ENCODE results near the gene LCLAT1. TPM values are rescaled to one million over a fixed set of nuclear protein-coding genes. Genes with fewer than 3 reads are reported as not detected.
A peak's percentile ranks its signal among the peaks of the same experiment; 100 is the strongest.

The LCLAT1 gene
- 8.5 TPM for polyA plus RNA-seq (ENCODE audit: insufficient read length)

DNA sequence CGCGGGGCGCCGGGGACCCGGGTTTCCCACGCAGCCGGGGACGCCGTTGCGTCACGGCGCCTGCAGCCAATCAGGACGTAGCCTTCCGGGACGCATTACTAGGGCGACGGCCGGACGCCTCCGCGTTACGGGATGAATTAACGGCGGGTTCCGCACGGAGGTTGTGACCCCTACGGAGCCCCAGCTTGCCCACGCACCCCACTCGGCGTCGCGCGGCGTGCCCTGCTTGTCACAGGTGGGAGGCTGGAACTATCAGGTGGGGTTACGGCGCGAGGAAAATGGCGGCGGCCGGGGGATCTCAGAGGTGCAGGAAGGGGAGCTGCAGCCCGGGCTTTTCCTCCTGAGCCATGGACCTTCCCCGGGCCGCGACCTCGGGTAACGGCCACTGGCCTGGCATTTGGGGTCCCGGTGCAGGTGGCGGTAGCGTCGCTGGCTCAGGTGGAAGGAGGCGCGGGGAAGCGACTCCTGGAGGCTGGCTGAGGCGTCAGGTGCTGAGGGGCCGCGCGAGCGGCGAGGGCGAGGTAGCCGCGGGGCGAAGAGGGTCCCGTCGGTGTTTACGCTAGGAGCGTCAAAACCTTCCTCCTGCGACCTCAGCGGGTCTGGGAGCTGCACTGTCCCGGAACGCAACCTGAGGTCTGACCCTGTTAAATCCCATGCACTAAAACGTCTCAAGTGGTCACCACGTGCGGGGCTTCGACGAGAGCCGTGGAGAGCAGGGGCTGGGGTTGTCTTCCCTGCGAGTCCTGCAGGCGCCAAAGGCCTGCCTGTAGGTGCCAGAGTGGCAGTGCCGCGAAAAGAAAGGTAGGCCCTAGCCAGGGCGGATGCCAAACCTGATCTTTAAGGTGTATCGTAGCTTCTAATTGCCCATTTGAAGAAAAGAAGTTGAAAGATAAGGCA lies at the start of gene LCLAT1:
Gene LCLAT1 (plus strand): TSS at position 98 of the 897 bp plus-strand sequence. CDS start 78,345 bp downstream, outside the sequence.
- peak; percentile 83 for DNase-seq

DNA sequence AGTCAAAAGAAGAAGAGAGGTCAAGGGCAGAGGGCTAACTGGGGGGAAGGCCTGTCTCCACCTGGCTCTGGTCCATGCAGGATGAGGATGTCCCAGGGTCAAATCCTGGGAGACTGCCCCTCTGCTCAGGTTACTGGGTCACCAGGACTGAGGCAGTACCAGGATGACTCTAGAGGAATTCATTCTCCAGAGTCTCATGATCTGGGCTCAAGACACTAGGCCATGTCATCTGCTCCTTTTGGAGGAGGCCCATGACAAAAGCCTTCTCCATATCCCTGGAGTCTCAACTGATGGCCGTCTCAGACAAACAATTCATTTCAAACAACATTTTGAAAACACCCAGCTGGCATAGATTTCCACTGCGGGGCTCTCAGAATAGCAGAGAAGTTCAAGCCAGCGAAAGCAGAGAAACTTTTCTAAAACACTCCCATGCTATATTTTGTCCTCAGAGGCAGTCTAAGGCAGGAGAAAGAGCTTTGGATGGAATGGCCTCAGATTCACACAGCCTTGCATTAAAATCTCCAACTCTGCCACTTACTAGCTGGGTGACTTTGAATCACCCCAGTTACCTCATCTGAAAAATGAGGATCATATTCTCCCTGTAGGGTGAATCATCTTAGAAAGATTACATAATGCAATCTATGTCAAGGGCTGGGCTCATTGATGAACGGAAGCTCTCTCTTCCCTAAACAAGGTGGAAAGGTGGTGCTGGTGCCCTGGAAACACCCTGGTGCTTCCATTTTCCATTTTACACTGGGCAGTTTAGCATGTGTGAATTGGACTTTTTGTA lies 48.8 kb upstream of the LCLAT1 start:
- no peak for DNase-seq

DNA sequence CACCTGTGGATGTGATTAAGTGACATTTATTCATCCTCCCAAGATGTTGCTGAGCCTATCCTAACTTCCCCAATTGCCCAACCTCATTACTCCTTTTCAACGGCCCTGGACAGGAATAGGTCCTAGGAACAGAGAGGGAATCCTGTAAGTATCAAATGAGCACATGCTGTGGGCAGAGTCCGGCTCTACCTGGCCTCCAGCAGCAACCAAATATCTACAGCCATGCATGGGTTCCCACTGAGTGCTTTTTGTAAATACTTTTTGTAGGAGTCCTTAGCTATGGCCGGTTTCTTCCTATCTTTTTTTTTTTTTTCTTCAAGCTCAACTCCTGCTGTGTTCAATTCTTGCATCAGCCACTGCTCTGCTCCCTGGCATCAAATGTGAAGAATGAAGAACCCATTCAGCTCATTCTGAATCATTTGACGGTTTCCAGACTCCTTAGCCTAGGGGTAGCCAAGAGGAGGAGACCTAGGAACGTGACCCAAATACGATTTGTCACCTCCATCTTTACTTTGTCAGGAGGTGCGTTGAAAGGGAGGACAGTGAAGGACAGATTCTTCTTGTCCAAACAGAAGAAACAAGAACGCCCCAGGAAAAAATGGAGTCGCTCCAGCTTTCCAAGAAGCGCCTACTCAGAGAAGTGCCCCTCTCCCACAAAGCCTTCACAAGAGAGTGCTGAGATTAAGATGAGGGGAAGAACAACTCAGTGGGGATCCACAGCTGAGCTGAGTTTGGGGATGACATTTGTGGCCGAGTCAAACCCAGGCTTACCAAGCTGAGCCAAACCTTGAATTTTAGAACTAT lies 46.7 kb upstream of the LCLAT1 start:
- no peak for DNase-seq

DNA sequence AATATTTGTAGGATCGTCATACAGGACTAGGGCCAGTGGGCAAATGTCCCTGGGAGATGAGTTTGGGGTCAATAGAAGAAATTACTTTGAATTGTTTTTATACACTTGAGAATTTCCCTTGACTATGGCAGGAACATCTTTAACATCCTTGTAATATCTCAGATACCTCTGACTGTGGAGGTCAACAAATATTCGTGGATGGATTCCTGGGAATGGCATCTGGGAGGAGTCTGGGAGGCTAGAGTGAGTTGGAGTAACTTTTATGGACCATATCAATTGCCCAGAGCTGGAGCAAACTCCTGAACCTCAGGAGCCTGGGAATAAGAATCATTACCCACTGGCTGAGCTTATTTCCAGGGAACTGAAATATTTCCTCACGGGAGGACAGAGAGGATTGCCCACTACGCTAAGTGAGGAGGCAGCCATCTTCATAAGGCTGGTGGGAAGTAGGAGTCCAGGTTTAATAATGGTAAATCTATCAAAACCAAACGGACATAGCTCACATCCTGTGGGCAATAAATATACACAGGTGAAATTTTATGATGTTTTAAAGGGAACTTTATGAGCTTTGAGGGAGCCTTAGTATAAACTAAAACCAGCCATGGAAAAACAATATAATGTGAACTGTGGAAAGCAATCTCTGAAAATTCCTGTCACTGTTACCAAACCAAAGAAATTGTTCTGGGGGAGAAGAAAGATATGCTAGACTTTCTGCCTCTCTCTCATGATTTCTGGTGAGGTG lies 44.4 kb upstream of the LCLAT1 start:
- DNase-seq = no peak

DNA sequence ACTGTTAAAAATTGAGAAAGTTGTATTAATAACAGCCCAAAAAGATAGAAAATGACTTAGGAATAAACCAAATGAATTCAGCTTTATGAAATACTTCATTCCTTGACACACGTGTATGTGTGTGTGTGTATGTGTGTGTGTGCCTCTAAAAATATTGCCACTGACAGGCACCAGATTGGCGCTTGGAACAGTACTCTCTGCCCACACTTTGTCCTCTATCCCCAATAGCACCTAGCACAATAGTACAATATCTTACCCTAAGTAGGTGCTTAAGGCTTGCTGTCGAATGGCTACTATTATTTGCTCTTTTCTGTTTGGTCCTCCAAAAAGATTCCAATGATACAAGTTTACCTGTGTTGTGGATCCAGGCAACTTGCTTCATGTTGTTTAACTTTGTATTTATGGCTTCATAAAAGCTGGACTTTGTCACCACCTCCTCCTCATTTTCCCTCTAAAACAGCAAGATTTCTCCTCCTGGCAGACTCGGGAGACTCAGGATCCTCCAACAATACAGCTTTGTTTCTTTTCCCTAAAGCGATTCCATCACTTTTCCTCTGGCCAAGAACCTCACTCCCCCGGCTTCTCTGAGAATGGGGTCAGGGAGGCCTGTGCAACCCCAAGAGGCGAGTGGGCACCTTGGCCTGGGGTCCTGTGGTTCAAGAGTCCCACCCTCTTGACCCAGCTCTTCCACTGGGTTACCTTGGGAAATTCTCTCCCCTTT lies 43.3 kb upstream of the LCLAT1 start:
- DNase-seq = peak; percentile 30

DNA sequence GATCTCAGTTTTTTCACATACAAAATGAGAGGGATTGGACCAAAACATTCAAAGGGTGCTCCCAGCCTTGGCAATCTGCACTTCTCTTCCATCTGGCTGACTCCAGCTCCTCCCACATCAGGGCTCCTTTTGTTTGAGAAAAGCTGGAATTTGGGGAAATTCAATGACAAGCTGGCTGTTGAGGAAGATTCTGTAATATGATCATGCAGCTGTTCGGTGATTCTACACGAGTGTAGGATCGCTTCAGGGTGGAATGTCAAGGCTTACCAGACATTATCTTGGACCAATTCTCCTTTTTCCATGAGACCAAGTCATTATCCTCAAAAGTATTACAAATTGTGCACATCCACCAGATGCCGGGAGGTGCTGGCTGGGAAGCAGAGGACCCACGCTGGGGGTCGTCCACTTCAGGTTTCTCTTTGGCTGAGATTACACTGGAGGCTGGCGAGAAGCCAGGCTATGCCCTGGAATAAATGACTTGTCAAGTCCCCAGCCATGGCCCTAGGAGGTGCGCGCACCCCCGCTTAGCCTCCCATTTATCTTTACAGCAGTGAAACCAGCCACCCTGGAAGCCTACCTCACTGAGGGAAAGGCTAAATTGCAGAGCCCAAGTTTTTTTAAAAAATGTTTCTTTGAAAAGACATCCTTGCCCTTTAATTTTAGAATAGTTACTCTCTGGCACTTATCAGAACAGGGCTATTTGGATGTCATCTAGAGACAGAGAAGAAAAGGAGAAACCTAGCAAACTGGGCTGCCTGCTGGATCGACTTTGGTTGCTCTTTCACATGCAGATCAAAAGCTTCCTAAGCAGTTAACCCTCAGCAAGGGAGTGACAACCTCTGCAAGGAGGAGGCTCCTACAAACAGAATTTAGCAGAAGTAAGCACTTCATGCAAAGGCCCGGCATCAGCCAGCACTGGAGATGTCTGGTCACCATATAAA lies 42.5 kb upstream of the LCLAT1 start:
- DNase-seq = peak; percentile 62

DNA sequence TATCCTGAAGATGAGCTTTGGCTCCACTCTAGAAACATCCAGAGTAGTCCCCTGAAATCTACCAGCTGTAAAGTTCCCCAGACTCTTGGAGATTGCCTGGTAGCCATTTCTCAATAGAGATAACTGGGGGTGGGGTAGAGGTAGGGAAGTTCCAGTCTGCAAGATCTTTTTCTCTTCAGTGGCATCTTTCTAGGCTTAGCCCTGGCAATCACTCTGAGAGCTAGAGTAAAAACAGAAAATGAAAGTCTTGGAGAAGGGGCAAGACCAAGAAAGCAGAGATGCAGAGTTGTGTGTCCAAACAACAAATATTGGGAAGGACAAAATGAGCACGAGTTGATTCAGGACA lies 41.8 kb upstream of the LCLAT1 start:
- DNase-seq = no peak

DNA sequence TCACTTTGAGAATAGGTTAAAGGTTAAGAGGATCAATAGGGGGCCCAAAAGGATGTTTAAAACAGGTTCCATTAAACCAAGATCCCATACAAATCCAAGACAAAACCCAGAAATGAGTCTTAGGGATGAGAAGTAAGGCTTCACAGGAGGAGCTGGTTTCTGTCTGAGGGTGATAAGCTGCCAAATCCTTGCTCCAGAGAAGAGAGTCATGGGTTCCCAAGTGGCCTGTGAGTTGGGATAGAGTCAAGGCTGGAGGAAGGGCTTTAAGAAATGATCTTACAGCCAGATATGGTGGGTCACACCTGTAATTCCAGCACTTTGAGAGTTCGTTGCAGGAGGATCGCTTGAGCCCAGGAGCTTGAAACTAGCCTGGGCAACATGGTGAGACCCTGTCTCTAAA lies 40.2 kb upstream of the LCLAT1 start:
- no peak for DNase-seq

DNA sequence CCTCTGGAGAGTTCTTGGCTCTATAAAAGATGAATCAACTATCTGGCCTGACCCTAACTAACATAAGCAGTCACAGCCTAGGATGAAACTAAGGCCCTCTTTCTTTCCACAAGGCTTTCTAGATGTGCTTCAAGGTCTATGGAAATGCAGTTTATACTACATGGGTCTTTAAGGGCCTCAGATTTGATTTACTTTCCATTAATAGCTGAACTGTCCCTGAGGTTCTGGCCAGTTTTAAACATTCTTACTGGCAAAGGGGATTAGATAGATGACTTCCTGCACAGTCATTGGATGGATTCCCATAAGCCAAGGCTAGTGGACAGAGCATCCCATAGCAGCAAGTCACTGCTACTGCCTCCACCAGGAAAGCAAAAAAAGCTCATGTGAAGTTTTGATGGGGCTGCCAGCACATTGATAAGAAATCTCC lies 38.1 kb upstream of the LCLAT1 start:
- DNase-seq = no peak

DNA sequence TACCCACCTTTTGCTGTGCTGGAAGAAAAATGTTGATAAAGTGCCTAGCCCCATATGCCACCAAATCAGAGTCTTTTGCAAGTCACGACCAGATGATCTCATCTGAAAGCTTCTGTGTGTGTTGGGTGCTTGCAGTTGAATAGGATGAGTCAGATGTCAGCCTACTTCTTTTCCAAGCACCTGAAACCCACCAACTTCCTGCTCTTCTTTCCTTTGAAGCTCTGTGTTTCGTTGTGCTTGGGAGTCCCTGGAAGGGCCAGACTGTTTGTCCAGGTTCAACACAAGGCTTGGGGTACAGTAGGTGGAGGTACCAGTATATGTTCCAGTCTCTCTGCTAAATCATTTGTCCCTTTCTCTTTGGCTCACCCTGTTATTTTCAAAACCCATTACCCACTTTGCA lies 36.8 kb upstream of the LCLAT1 start:
- no peak for DNase-seq

DNA sequence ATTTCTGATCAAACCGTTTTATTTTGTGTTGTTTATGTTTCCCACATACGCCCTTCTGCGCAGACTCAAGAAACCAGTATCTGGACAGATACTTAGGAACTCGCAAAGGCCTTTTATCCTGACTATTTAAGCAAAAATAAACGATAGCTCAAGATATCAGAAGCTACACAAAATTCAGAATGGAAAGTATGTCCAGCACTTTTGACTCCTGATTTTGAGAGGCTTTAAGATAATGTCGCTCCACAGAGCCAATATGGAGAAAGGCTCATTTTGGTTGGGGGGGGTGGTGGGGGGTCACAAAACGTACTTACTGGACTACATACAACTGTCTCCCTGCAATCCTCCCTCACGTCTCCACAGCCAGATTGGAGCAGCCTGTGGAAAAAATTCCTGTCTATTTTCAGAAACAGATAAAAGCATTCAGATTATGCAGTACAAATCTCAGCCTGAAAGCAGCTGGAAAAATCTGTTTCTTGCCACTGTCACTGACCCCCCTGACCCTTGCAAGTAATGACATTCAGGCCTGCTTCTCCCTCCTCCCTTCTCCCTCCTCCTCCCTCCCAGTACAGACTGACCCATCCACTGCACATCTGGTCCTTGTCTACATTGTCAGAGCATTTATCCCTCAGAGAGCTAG lies 34.9 kb upstream of the LCLAT1 start:
- DNase-seq = peak; percentile 76

DNA sequence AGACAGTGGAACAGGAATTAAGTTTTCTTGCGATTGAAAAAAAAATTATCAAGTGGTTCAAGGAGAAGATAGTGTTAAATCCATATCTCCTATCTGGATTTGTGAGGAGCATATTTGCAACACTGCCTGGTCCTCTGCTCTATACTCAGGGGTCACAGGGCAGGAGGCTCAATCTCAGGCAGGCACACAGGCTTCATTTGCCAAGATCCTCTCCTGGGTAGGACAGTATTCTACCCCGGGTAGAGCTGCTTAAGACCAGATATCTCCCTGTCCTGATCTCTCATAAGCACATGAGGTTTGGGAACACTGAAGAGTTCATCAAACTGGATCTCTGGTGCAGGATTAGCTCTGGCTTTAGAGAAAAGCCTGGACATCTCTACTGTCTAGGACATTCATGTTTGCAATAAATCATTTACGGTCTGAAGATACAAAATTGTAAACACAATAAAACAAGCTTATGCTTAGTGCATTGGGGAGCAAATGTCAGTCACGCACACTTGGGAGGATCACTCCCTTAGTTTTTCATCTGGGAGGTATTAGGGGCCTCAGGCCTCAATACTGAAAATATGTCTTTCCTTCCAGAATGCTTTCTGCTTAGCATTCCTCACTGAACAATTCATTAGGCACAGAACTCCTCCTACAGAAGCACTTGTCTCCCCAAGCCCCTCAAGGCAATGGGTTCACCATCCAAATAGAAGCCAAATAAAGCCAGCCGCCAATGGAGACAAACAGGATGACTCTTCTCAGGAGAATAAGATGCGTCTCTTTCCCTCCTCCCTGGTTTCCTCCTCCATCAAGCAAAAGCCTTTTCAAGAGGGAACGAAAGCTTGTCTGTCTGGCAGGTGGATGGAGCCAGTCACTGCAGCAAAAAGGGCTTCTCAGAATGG lies 34.1 kb upstream of the LCLAT1 start:
- DNase-seq = peak; percentile 32

DNA sequence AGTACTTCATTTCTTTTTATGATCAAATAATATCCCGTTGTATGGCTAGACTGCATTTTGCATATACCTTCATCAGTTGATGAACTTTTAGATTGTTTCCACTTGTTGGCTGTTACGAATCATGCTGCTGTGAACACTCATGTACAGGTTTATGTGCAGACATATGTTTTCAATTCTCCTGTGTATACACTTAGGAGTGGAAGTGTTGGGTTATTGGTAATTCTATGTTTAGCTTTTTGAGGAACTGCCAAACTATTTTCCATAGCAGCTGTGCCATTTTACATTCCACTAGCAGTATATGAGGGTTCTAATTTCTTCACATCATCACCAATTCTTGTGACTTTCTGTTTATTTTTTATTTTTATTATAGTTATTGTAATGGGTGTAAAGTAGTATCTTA lies 32.1 kb upstream of the LCLAT1 start:
- DNase-seq = no peak

DNA sequence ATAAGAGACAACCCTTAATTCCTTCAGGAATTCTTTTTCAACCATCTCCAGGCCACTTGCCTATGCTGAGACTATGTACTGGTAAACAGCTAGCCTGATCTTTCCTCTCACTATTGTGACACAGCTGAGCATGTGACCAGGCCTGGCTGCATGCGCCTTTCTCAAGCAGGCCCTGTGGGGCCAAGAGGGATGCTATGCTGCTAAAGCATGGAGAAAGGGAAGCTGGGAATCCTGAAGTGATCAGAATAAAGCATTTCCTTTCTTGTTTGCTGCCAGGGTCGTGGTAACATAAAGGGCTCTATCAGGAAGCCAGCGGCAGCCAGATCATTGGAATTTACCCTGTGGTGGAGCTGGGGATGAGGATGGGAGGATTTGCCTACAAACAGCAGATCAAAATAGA lies 29.8 kb upstream of the LCLAT1 start:
- DNase-seq = peak; percentile 39

DNA sequence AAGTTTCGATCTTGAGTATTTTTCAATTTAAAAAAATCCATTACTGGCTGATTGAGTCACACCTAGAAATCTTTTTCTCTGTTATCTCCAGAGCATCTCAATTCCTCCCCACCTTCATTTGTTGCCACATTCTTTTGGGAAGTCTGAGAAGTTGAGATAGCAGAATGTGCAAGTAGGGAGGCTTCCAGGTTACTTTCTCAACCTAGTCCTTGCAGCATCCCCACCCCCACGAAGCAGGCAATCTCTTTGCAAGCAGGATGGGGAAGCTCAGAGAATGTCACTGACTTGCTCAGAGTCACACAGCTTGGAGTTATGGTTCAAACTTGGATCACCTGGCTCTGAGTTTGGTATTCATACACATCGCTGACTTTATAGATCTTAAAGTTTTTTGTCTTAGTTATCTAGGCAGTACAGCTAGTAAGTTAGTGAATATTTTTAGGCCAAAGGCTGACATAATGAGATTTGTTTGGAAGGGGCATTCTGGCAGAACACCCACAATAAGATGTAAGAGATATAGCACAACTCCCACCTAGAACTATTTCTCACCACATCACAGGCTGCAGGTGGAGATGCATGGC lies 25.9 kb upstream of the LCLAT1 start:
- DNase-seq = no peak

DNA sequence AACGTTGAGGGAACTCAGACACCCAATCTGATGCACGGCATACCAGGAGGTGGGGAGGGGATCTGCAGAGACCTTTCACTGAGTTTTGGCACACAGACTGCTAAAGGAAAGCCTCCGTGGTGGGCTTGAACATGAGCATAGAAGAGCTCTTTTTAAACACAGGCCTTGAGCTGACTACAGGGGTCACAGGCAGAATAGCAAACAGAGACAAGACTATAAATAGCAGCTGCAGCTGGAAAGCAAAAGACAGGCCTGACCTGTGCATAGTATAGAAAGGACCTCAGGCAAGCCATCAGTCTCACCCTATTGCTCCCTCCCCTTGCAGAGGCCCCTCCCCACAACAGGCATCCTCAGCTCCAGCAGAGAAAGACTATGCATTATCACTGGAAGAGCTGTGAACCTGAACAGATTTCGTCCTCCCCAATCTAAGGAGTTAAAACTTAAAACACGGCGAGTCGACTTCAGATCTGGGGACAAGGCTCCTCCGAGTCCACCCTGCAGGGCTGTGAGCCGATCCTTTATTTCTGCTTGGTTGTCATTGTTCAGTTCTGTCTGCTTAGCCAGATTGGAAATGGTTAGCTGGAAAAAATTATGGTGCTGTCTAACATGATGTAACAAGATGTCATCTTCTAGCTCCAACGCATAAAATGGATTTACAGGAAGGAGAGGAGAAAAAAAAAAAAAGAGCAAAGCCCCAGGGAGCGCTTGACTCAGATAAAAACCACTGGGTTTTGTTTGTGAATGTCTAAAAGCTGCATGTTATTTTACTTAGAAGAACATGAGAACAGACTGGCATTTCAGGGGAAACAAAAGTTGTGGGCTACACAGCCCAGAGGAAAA lies 25.2 kb upstream of the LCLAT1 start:
- DNase-seq = no peak

DNA sequence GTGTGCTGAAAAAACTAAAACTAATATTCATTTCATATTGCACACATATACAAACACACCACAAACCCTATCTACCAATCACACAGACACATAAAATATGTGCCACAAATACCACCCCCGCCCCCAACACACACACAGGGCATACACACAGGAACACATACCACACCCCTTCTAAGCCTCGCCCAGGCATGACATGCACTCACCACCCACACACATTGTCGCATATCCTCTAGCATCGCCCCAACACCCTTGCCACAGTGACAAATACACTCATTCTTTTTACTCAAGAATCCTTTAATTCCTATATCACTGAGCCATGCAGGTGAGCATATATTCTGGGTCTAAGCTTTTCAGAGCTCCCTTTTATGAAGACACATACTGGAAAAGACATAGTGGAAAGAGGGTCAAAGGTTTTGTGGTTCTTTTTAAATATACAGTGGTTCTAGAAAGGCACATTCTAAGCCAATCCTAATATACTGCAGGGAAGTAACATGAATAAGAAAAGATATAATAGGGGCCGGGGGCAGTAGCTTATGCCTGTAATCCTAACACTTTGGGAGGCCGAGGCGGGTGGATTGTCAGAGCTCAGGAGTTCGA lies 24.5 kb upstream of the LCLAT1 start:
- no peak for DNase-seq

Data from hindlimb muscle (tissue), 1 donor.